Hematopoietic multipotent progenitor cell (in vitro differentiated cells): Measurements from ENCODE around the gene TMEM125. TPM values are rescaled to one million over a fixed set of nuclear protein-coding genes. Genes with fewer than 3 reads are reported as not detected.

ENCODE experiments used
- DNase-seq, 3 donors: peaks; one replicate each; pipeline ENCODE4 v3.0.0-alpha.2; 2011 to 2015; ENCODE audit warnings: low read depth in 2 of 3, low spot score in 2 of 3
- total RNA-seq: library from RNA; depleted of rRNA; stranded (reverse); fragments of >200 nt; gene quantifications from one replicate; pipeline ENCODE4 v1.2.3, GENCODE V29; 2012

TMEM125 gene
- total RNA-seq, 1 donor: 8.3 TPM

GRCh38 chr1:43288785-43289706 is 19.3 kb downstream of the TMEM125 start:
- no peak for DNase-seq

- DNase-seq: no peak
Observed at GRCh38 chr1:43292216-43292615, 22.4 kb downstream of the TMEM125 start.

- DNase-seq: no peak
Observed at GRCh38 chr1:43292679-43293078, 22.9 kb downstream of the TMEM125 start.

GRCh38 chr1:43293176-43293575 is 23.4 kb downstream of the TMEM125 start:
- DNase-seq: no peak

- DNase-seq: no peak
Observed at GRCh38 chr1:43293896-43294760, 24.3 kb downstream of the TMEM125 start.

GRCh38 chr1:43294761-43295160 is 25.0 kb downstream of the TMEM125 start:
- no peak for DNase-seq

GRCh38 chr1:43296207-43296606 is 26.4 kb downstream of the TMEM125 start:
- DNase-seq: no peak

GRCh38 chr1:43298055-43298454 is 28.3 kb downstream of the TMEM125 start:
- DNase-seq: no peak

GRCh38 chr1:43299101-43299500 is 29.3 kb downstream of the TMEM125 start:
- DNase-seq: no peak

- peak in 2 of 3 donors; percentile 18 to 27 for DNase-seq
Observed at GRCh38 chr1:43300378-43301094, 30.8 kb downstream of the TMEM125 start, which contains the start of gene TIE1. Gene TIE1, plus strand, starts transcription at chr1:43300982. Its CDS starts 90 bp downstream, at chr1:43301072.

- DNase-seq: no peak
Observed at GRCh38 chr1:43302201-43302600, 32.4 kb downstream of the TMEM125 start.

- no peak for DNase-seq
Observed at GRCh38 chr1:43302721-43303470, 33.1 kb downstream of the TMEM125 start.

GRCh38 chr1:43303471-43304313 is 33.9 kb downstream of the TMEM125 start:
- no peak for DNase-seq

GRCh38 chr1:43304314-43304681 is 34.5 kb downstream of the TMEM125 start:
- peak in 1 of 3 donors; percentile 39 for DNase-seq

- DNase-seq: no peak
Observed at GRCh38 chr1:43304771-43305300, 35.1 kb downstream of the TMEM125 start.

GRCh38 chr1:43305461-43305860 is 35.7 kb downstream of the TMEM125 start:
- DNase-seq: no peak

- no peak for DNase-seq
Observed at GRCh38 chr1:43305926-43306687, 36.3 kb downstream of the TMEM125 start.
